IPS-18c (cell line): Measurements from ENCODE around the gene ICE2.

ENCODE experiments used
- H3K4me3 ChIP-seq: 2 replicates; pipeline ENCODE4 v1.7.0; 2013; ENCODE audit warnings: low read depth, mild to moderate bottlenecking, low read length, moderate library complexity; ENCODE audit not compliant: insufficient read depth
- H3K9me3 ChIP-seq: one replicate; pipeline ENCODE4 v1.6.1; 2013; ENCODE audit warnings: mild to moderate bottlenecking, low read length, moderate library complexity; ENCODE audit not compliant: control insufficient read depth, insufficient read depth

Gene ICE2

DNA sequence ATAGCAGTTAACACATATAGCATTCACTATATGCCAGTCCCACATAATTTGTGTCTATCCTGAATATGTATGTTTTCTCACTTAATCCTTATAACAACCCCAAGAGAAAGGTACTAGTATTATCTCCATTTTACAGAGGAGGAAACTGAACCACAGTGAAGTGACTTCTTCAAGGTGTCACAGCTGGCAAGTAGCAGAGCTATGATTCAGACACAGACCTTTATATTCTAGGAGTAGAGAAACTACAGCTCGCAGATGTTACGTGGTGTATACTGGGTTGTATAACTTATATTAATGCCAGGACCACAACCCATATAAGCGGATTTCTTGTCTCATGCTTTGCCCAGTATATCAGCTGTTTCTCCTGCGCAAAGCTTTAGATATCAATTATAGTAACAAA lies 29.5 kb upstream of the ICE2 start:
- no peaks in the 10 kb centered on the region for H3K9me3 ChIP-seq
- H3K4me3 ChIP-seq = no peak overlapping the region

DNA sequence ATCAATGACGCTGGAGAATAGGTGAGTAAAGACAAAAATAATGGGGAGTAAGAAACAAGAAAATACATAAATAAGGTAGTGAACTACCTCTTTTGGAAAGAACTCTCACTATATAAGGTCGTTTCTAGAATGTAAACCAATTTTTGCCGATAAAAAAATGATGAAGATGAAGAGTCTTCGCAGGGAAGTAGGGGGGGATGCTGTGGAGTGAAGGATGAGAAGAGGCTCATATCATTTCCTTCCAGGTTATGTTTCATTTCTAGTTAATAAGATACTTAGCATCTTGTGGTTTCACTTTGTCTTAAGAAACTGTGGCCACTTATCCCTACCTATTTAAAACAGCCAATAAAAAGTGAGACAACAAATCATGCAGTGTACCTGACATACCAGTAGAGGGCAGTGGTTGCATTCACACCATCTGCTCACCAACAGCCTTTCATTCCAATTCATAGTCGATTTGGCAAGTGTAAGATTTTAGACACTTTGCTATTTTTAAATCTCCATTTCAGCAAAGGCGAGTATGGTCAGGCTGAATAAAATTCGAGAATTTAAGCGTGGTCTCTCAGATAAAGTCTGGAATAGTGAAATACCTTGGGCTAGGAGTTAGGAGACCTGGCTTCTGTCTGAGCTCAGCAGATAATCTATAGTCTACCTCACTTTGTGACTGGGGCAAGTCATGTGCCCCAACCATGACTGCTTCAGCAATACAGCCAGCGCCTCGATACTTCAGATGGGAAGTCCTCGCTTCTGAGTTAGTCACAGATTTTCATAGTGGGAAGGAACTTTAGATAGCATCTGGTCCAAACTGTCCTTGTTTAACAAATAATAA lies 28.9 kb upstream of the ICE2 start:
- no peak overlapping the region for H3K4me3 ChIP-seq
- H3K9me3 ChIP-seq = no peaks in the 10 kb centered on the region

DNA sequence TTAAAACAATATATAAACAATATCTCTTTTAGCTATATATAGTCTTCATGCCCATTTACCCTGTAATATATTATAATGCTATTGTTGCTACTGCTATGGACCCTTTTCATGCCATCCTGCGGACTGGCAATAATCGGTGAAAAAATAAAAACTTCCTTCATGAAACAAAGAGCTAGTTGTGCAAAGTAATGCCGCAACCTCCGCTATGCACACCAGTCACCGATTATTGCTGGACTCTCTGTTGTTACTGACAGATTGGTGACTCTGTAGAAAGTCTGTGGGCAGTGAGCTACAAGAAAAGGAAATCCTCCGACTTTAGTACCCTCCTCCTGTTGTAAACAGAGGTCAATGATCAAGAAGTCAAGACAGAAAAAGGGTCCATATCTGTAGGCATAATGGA lies 17.9 kb upstream of the ICE2 start:
- no peaks in the 10 kb centered on the region for H3K9me3 ChIP-seq
- H3K4me3 ChIP-seq = no peak overlapping the region

DNA sequence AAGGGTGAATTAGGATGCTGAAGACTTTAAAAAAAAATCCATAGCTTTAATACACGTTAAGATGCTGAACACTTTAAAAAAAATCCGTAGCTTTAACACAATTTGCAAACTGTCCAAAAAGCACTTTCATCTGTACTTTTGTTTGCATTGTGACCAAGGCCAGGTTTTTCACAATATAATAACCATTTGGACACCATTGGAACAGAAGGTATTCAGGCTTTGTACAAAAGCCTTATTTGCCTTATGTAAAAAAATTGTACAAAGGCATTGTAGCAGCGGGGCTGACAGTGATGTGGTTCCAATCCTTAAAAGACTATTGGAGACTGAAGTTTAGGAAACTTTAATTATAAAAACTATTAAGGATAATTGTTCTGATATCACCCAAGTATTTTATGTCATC lies 15.2 kb upstream of the ICE2 start:
- no peak overlapping the region for H3K4me3 ChIP-seq
- no peaks in the 10 kb centered on the region for H3K9me3 ChIP-seq

DNA sequence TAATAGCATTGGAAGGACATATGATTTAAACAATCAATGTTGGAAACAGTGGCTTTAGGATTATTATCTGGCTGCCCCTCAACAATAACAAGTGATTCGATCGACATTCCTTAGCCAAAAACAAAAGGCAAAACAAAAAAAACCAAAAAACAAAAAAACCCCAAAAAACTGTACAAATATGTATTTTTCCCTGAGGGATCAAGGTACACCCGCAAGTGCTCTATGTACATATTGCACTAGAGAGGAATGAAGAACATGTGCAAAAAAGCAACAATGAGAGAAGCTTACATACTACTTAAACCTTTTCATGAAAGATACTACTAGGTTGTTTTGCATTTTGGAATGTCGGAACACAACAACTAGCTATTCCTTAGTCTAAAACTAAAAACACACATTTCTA lies 14.2 kb upstream of the ICE2 start:
- no peaks in the 10 kb centered on the region for H3K9me3 ChIP-seq
- H3K4me3 ChIP-seq = no peak overlapping the region

DNA sequence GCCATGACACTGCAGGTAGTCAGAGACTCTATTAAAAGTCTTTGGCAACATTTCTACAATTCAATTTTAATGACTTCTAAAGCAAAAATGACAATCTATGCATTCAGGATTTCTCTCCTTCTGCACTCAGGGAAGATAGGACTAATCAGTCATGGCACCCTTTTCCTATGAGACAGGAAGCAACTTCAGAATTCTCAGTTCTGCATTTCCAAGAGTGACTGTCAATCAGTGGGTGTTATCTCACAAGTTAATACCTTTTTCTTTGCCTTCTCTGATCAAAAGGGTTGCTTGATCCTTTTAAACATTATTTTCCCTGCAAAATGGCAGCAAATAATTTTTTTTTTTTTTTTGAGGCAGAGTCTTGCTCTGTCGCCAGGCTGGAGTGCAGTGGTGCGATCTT lies 7.8 kb upstream of the ICE2 start:
- no peak overlapping the region for H3K4me3 ChIP-seq
- no peaks in the 10 kb centered on the region for H3K9me3 ChIP-seq

DNA sequence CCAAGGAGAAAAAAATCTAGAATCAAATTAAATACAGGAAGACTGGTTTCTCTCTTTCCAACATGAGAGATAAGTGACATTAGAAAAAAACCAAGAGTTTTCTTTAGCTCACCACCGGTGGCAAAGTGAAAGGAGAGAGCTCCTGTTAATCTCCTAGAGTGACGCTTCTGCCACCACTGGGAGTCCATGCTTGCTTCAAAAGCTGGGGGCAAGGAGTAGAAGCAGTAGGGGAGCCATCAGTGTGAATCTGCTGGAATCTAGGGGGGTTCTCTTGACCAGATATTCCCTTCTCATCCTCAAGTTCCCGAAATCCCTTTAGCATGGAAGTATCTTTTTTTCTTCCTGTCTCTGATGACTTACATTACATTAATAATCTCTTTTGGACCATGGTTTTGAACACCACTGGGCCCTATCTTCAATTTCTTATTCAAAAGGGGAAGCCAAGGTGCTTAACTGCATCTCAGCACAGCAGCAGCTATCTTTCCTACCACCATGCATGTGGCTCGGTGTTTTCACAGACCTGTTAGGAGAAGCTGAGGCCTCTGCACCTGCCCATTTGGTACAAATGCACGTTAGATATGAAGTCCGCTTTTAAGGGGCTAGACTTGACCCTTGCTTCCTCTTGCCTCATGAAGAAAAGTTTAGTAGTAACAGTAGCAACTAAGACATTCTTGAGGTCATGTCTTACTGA lies 6.6 kb upstream of the ICE2 start:
- no peaks in the 10 kb centered on the region for H3K9me3 ChIP-seq
- H3K4me3 ChIP-seq = no peak overlapping the region

DNA sequence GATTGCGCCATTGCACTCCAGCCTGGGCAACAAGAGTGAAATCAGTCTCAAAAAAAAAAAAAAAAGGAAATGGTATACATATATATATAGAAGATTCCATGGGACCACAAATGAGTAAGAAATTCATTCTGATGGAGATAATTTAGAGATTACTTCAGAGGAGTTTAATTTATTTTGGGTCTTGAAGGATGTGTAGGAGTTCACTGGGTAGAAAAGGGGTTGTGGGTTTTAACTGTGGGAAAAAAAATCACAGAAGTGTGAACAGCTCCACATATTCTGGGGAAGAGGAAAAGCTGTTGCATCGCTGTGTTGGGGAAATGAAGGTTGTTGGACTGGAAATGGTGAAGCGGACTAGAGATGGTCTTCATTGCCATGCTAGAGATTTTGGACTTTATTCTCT lies 4.1 kb upstream of the ICE2 start:
- no peaks in the 10 kb centered on the region for H3K9me3 ChIP-seq

DNA sequence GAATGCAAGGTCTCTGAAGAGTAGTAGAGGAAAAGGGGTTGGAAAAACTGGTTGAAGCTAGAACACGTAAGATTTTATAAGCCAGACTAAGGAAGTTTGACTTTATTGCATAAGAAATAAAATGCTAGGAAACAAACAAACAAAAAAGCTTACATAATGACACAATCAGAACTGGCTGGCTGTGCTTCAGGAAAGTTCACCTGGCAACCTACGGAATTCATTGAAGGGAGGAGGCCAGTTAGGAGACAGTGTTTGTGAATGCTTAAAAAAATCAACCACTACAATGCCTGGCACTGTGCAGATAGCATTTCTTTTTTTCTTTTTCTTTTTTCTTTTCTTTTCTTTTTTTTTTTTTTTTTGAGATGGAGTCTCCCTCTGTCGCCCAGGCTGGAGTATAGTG lies 1.9 kb upstream of the ICE2 start:
- H3K9me3 ChIP-seq = no peaks in the 10 kb centered on the region
- no peak overlapping the region for H3K4me3 ChIP-seq

More for the DNA sequence above, 4.1 kb upstream of the ICE2 start:
- no peak overlapping the region for H3K4me3 ChIP-seq

DNA sequence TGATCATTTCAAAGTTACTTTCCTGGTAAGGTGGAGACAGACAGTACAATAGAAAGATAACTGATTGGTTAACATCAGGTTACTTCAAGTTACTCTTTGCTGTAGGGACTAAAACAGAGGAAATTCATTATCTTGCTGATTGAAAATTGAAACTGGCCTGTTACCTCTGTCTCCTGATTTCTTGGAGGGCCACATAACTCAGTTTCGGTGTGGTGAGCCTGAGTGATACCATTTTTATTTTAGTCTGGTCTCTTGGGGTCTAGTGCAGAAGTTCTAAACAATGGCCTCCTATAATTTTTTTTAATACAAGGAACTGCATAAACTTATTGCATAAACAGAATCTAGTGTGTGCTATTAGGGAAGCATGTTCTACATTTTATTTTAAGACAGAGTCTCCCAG lies 1.2 kb upstream of the ICE2 start:
- no peaks in the 10 kb centered on the region for H3K9me3 ChIP-seq
- no peak overlapping the region for H3K4me3 ChIP-seq

DNA sequence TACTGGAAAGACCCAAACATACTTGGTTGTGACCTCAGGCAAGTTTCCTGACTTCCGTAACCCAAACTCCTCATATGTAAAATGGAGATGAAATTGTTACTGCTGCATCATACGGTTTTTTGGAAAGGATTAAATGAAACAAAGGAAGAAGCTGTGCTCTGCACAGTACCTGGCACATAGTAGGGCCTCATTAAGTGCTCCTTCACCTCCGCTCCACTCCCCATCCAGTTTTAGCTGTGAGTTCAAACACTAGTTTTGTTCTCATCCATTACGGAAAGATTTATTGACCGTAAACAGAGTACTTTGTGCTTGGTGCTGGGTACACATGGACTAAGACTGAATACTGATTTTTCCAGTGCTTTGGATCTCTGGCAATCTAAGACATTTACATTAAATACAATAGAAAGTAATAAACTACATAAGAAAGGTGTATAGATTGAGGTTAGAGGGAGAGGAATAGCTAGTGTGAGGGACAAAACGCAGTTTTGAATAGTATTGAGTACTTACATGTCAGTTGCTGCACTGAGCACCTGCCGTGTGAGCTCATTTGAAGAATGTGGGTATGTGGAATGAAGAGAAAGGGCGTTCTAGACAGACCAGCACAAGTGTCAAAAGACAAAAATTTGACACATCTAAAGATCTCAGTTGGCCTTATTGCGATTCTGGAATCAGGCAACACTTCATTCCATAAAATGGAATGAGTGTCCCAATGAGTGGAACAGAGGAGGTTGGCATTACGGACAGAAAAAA lies 594 bp upstream of the ICE2 start:
- H3K4me3 ChIP-seq = peak overlapping the region; percentile 76

DNA sequence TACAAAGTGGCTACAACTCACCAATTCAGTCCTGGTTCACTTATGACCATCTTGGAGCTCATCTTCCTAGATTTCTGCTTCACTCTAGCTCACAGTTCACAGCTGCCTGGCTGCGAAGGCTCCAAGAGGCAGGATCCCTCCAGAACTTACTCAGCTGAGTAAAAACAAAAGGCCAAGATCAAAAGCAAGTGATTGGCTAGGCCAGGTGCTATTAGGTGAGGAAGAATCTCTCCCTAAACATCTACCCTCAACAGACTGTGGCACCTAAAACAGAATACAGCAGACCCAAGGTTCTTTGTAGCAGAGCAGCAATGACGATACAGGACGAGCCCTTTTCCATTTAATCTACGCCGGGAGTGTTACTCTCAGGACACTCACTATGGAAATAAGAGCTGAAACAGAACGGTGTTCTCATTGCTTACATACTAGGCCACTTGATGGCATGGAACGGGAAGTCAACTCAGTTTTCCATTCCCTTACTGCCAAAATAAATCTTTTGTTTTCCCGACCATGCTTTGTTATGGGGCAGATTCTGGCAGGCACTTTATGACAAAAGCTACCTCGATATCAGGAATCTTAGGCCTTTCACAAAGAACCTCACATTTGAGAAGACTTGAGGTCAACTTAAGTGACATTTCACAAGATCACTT lies 901 bp downstream of the ICE2 start:
- Histone ChIP-seq H3K4me3 (peak overlapping the region; percentile 76), H3K9me3 (no peaks in the 10 kb centered on the region)

More for the DNA sequence above, 594 bp upstream of the ICE2 start:
- H3K9me3 ChIP-seq = no peaks in the 10 kb centered on the region

DNA sequence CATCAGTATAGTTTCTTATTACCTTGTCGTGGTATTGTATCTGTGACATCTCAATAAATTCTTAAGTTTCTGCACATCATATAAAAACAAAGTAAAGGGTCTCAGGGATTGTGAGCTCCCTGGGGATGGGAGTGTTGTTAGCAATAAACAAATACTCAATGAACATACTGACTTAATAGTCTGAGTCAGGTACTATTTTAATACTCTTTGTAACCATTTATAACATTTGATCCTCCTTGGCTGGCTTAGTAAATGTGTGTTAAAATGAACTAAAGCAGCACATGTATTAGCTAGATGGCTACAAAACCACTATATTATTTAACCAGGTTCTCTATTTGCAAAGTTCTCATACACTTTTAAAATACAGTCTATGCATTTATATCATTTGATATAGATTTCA lies 1.8 kb downstream of the ICE2 start:
- H3K9me3 ChIP-seq = no peaks in the 10 kb centered on the region
- H3K4me3 ChIP-seq = no peak overlapping the region

DNA sequence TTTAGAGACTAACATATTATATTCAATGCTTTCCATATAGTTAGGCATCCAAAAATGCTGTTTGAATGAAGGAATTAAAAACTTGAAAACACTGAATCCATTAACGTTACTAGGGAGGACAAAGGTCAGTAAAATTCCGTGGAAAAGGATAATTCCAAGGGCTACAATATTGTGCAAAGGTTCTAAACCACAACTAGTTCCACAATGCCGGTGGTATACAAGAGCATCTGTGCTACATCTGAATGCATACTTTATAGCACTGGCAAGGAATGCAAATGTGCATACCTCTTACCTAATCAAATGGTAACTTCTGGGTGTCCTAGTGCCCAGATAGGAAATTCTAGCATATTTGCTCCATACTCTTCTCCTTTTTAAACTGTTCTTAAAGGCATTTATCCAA lies 2.2 kb downstream of the ICE2 start:
- Histone ChIP-seq H3K9me3 (no peaks in the 10 kb centered on the region), H3K4me3 (no peak overlapping the region)

DNA sequence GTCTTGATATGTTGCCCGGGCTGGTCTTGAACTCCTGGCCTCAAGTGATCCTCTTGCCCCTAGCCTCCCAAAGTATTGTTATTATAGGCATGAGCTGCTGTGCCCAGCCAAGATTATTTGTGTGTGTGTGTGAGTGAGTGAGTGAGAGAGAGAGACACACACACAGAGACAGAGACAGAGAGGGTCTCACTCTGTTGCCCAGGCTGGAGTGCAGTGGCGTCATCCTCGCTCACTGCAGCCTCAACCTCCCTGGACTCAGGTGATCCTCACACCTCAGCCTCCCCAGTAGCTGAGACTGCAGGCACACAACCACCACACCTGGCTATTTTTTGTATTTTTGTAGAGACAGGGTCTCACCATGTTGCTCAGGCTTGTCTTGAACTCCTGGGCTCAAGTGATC lies 5.8 kb downstream of the ICE2 start:
- H3K9me3 ChIP-seq = no peaks in the 10 kb centered on the region
- H3K4me3 ChIP-seq = no peak overlapping the region

DNA sequence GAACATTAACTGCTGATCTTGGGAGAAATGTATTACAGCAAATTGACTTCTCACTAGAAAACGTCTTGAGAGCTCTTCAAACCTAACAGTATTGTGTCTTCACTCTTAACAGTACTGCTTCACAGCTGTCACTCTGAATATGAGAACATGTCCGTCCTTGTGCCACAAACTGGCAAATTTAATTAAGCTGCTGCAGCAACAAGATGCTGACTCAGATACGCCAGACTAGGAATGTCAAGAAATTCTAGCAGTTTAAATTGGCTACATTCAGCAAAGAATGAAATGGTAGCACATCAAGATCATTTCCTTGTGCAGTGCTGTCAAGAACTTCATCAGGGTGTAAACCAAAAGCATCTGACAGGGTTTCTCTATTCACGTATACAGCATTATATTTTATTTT lies 7.6 kb downstream of the ICE2 start:
- Histone ChIP-seq H3K9me3 (no peaks in the 10 kb centered on the region), H3K4me3 (no peak overlapping the region)

DNA sequence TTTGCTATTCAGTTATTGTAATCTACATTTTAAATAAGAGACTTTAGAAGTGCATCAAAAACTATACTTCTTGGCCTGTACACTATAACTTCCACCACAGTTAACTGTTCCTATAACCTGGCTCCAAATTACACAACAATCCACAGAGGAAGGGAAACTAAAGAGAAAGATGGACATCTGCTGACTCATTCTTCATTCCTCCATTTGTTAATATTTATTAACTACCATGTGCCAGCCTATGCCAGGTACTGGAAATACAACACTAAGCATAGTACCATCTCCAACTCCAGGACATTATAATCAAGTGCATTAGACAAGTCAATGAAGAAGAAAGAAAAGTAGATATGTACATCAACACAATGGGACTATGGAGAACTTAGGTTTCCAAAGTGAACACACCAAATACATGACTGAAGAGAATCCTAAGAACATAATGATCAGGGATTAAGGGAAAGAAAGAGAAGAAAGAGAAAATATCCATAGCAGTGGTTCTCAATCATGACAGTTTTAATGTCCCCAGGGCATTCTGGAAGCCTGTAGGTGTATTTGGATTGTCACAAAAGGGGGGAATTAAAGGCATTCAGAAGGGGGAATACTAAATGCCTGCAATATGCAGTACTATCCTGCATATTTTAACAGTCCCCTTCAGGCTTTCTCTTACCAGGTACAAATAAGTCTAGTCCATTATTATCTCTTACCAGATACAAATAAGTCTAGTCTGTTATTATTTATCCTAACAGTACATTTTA lies 8.9 kb downstream of the ICE2 start:
- no peak overlapping the region for H3K4me3 ChIP-seq
- H3K9me3 ChIP-seq = no peaks in the 10 kb centered on the region
